Upper lobe of left lung (tissue), 4 donors: ENCODE measurements around the gene AKR7A2.

ENCODE experiments used
- CTCF ChIP-seq, 6 experiments: fragments of 450-650 bp in 4 of 6; fragments of 200-600 bp in 2 of 6; sonication (generic) in 2 of 6; IDR thresholded peaks; one replicate each; pipeline ENCODE4 v1.5.1; 2016 to 2019; ENCODE audit warnings: antibody characterized with exemption in 6 of 6
- POLR2A ChIP-seq, 4 donors: fragments of 450-650 bp; IDR thresholded peaks; one replicate each; pipeline ENCODE4 v1.5.1; 2016 to 2017; ENCODE audit warnings: antibody characterized with exemption in 4 of 4, mild to moderate bottlenecking in 2 of 4

DNA sequence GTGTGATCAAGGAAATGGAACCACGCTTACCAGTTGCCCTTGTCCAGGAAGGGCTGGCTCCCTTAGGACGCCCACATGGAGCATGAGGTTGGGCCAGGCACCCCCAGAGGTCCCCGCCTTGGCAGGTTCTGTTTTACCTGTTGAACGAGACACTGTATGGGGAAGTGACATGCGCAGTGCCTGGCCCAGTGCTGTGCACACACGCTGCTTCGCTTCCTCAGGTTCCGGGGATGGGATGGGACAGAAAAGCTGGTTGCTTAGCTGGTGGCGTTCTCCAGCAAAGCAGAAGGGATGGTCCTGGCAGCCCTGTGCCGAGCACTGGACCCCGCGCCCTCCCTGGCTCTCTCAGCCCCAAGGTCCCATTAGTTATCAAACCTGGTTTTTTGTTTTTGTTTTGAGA is 20.9 kb upstream of the AKR7A2 start:
- TF ChIP-seq CTCF (IDR thresholded peaks at IDR 0.05) (no peak), POLR2A (IDR thresholded peaks at IDR 0.05) (no peak)
